K562 (cell line): Measurements from ENCODE around the gene TKTL1. TPM values are rescaled to one million over a fixed set of nuclear protein-coding genes. Genes with fewer than 3 reads are reported as not detected.
A peak's percentile ranks its signal among the peaks of the same experiment; 100 is the strongest.

Source experiments
- ARNT ChIP-seq, 2 experiments: fragments of 450-650 bp; IDR thresholded peaks; 2 replicates each; pipeline ENCODE4 v1.6.1; 2016; ENCODE audit warnings: mild to moderate bottlenecking in 1 of 2
- EP300 ChIP-seq: IDR thresholded peaks from 2 replicates; pipeline ENCODE4 v1.6.1; 2012; ENCODE audit warnings: low read length, improper control_type of control experiment
- ETV1 ChIP-seq: fragments of 450-650 bp; conservative IDR thresholded peaks from 2 replicates; pipeline ENCODE4 v1.6.1; 2016; ENCODE audit warnings: missing genetic modification characterization, control low read depth, low read depth, missing compliant biosample characterization
- HDGF ChIP-seq: fragments of 450-650 bp; IDR thresholded peaks from 2 replicates; pipeline ENCODE4 v1.6.1; 2016
- KDM4B ChIP-seq, 2 experiments: fragments of 450-650 bp in 1 of 2; sonication (generic) in 1 of 2; IDR thresholded peaks; 2 replicates each; pipeline ENCODE4 v1.6.1; 2016 to 2017; ENCODE audit warnings: borderline replicate concordance in 2 of 2, antibody characterized with exemption in 1 of 2, low read depth in 1 of 2, mild to moderate bottlenecking in 1 of 2
- MAZ ChIP-seq, 2 experiments: fragments of 450-650 bp in 1 of 2; sonication (generic) in 1 of 2; formaldehyde crosslinking; IDR thresholded peaks in 1 of 2; conservative IDR thresholded peaks in 1 of 2; 2 replicates each; pipeline versions ENCODE4 v1.4.0 to v1.5.0; 2020; ENCODE audit warnings: mild to moderate bottlenecking in 1 of 2, missing genetic modification reagents in 1 of 2
- NR1H2 ChIP-seq: sonication (generic); formaldehyde crosslinking; IDR thresholded peaks from 2 replicates; pipeline ENCODE4 v1.4.0; 2020; ENCODE audit warnings: mild to moderate bottlenecking, missing genetic modification reagents
- NRF1 ChIP-seq, 2 experiments: fragments of 450-650 bp; IDR thresholded peaks in 1 of 2; conservative IDR thresholded peaks in 1 of 2; 2 replicates each; pipeline ENCODE4 v1.6.1; 2014; ENCODE audit warnings: mild to moderate bottlenecking in 2 of 2
- RHOXF2B ChIP-seq: fragments of 250-450 bp; sonication (Bioruptor Pico); conservative IDR thresholded peaks from 2 replicates; pipeline ENCODE4 v1.5.1; 2021
- ZNF232 ChIP-seq: sonication (generic); formaldehyde crosslinking; IDR thresholded peaks from 2 replicates; pipeline ENCODE4 v1.8.0; 2022; ENCODE audit warnings: mild to moderate bottlenecking, missing genetic modification reagents
- ZNF347 ChIP-seq: fragments of 450-650 bp; formaldehyde crosslinking; IDR thresholded peaks from 2 replicates; pipeline ENCODE4 v1.4.0; 2020; ENCODE audit warnings: low read depth, mild to moderate bottlenecking, moderate library complexity
- ZNF695 ChIP-seq: fragments of 450-650 bp; formaldehyde crosslinking; IDR thresholded peaks from 2 replicates; pipeline ENCODE4 v1.4.0; 2020; ENCODE audit warnings: mild to moderate bottlenecking, moderate library complexity
- ZNF77 ChIP-seq: fragments of 250-450 bp; sonication (Bioruptor Pico); IDR thresholded peaks from 2 replicates; pipeline ENCODE4 v1.5.0; 2020
- ZNF780A ChIP-seq: fragments of 250-450 bp; sonication (Bioruptor Pico); IDR thresholded peaks from 2 replicates; pipeline ENCODE4 v1.5.0; 2021; ENCODE audit warnings: mild to moderate bottlenecking
- polyA plus RNA-seq, 8 experiments: library from polyadenylated mRNA; depleted of rRNA in 4 of 8; stranded (reverse) in 5 of 8; unstranded in 3 of 8; fragments of >200 nt; fragmentation: Nextera tagmentation in 2 of 8; fragmentation: Illumina TruSeq in 1 of 8; extraction: Ambion mirVana in 2 of 8; extraction: Trizol in 1 of 8; gene quantifications; 2 replicates each; pipeline versions ENCODE4 v1.2.1 to v1.2.3, GENCODE V29; 2011 to 2014; ENCODE audit warnings: inconsistent platforms in 1 of 8, missing spikeins in 1 of 8
- total RNA-seq, 7 experiments: library from RNA; depleted of rRNA in 6 of 7; stranded (reverse); fragments of >200 nt in 6 of 7; fragmentation: Illumina TruSeq in 2 of 7; extraction: Trizol in 2 of 7; gene quantifications; 2 replicates each; pipeline versions ENCODE4 v1.2.1 to v1.2.3, GENCODE V29; 2011 to 2021; ENCODE audit warnings: low replicate concordance in 1 of 7
- TF ChIP-seq, protein P1 (sequence below), 2 experiments: fragments of 200-800 bp in 1 of 2; sonication (Bioruptor generic) in 1 of 2; sonication (generic) in 1 of 2; formaldehyde crosslinking in 1 of 2; IDR thresholded peaks in 1 of 2; conservative IDR thresholded peaks in 1 of 2; 2 replicates each; pipeline versions ENCODE4 v1.5.0 to v1.6.1; 2016 to 2020; ENCODE audit warnings: missing compliant biosample characterization in 1 of 2, missing genetic modification characterization in 1 of 2, missing genetic modification reagents in 1 of 2
- TF ChIP-seq, protein P2 (sequence below): IDR thresholded peaks from 2 replicates; pipeline ENCODE4 v1.6.1; 2012; ENCODE audit warnings: low read depth, low read length, improper control_type of control experiment, borderline replicate concordance
- TF ChIP-seq, protein P3 (sequence below): fragments of 450-650 bp; formaldehyde crosslinking; conservative IDR thresholded peaks from 2 replicates; pipeline ENCODE4 v1.4.0; 2022; ENCODE audit warnings: mild to moderate bottlenecking, missing genetic modification characterization
- TF ChIP-seq, protein P4 (sequence below): fragments of 250-450 bp; sonication (Bioruptor Pico); IDR thresholded peaks from 2 replicates; pipeline ENCODE4 v1.8.0; 2022; ENCODE audit warnings: inconsistent platforms, mild to moderate bottlenecking, moderate library complexity, borderline replicate concordance
- TF ChIP-seq, protein P5 (sequence below): fragments of 450-650 bp; IDR thresholded peaks from 2 replicates; pipeline ENCODE4 v1.6.1; 2016; ENCODE audit warnings: borderline replicate concordance

TKTL1 gene
- total and polyA plus RNA-seq, 9 of the 15 experiments (the other 6 are each of a cell fraction or from before 2014, with no cell fraction given) = 0.18 to 0.71 (median 0.38) TPM

DNA sequence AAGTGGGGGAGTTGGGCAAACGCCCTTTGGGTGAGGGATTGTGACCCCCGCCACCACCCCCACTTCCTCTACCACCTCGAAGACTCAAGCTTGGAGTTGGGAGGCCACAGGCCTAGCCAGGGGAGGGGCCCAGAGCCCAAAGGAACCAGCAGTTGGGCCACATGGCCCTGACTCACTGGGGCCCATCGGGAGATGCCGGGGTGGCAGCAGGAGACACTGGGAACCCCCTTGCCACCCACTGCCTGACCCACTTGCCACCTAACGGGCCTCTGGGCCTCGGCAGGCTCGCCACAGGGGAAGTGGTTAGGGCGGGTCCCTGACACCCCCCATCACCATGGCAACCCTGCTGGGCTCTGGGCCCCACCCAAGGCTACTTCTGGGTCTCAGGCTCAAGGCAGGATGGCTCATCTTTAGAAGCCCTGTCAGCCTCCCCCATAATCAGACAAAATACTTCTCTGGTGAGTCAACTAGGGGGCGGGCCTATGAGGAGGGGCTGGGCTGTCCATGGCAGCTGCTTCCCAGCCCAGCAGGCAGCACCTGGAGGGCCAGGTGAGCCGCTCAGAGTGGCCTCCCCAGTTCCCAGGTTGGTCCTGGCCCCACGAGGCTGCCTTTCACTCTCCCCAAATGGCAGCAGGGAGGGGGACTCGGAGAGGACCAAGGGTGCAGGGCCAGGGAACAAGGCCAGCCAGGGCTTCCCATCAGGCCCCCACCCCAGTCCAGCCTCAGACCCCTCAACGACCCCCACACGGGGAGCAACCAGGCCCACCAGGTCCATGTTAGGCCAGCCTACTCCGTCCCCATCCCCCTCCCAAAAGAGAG is 73.2 kb downstream of the TKTL1 start (continued):
- no peak for TF ChIP-seq NR1H2 (CRISPR knock-in tag)
- no peak for TF ChIP-seq ZNF695 (CRISPR knock-in tag)
- TF ChIP-seq, protein P1, sequence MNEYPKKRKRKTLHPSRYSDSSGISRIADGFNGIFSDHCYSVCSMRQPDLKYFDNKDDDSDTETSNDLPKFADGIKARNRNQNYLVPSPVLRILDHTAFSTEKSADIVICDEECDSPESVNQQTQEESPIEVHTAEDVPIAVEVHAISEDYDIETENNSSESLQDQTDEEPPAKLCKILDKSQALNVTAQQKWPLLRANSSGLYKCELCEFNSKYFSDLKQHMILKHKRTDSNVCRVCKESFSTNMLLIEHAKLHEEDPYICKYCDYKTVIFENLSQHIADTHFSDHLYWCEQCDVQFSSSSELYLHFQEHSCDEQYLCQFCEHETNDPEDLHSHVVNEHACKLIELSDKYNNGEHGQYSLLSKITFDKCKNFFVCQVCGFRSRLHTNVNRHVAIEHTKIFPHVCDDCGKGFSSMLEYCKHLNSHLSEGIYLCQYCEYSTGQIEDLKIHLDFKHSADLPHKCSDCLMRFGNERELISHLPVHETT (CRISPR knock-in tag; conservative IDR thresholded peaks at IDR 0.05 in 1 of 2, IDR thresholded peaks at IDR 0.05 in 1 of 2) = peak in 1 of 2 experiments; percentile 53; a peak in 1 of 4 replicates
- TF ChIP-seq RHOXF2B = no peak
- TF ChIP-seq ARNT (IDR thresholded peaks at IDR 0.05) = no peak
- 0 out of 2 replicates have a peak, but pooled peaks have one; percentile 26 for TF ChIP-seq ZNF232 (CRISPR knock-in tag)
- TF ChIP-seq, protein P2, sequence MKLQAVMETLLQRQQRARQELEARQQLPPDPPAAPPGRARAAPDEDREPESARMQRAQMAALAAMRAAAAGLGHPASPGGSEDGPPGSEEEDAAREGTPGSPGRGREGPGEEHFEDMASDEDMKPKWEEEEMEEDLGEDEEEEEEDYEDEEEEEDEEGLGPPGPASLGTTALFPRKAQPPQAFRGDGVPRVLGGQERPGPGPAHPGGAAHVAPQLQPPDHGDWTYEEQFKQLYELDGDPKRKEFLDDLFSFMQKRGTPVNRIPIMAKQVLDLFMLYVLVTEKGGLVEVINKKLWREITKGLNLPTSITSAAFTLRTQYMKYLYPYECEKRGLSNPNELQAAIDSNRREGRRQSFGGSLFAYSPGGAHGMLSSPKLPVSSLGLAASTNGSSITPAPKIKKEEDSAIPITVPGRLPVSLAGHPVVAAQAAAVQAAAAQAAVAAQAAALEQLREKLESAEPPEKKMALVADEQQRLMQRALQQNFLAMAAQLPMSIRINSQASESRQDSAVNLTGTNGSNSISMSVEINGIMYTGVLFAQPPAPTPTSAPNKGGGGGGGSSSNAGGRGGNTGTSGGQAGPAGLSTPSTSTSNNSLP = no peak
- no peak for TF ChIP-seq HDGF
- TF ChIP-seq, protein P3, sequence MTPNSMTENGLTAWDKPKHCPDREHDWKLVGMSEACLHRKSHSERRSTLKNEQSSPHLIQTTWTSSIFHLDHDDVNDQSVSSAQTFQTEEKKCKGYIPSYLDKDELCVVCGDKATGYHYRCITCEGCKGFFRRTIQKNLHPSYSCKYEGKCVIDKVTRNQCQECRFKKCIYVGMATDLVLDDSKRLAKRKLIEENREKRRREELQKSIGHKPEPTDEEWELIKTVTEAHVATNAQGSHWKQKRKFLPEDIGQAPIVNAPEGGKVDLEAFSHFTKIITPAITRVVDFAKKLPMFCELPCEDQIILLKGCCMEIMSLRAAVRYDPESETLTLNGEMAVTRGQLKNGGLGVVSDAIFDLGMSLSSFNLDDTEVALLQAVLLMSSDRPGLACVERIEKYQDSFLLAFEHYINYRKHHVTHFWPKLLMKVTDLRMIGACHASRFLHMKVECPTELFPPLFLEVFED (CRISPR knock-in tag) = no peak
- 0 out of 4 replicates have a peak, but pooled peaks of 1 of the 2 experiments have one; percentile 25 for TF ChIP-seq NRF1 (conservative IDR thresholded peaks at IDR 0.05 in 1 of 2, IDR thresholded peaks at IDR 0.05 in 1 of 2)
- no peak for TF ChIP-seq ETV1
- TF ChIP-seq ZNF347 (CRISPR knock-in tag) = no peak
- peak; percentile 31 to 45; a peak in 3 of 4 replicates for TF ChIP-seq MAZ (CRISPR knock-in tag; conservative IDR thresholded peaks at IDR 0.05 in 1 of 2, IDR thresholded peaks at IDR 0.05 in 1 of 2)
- no peak for TF ChIP-seq ZNF77
- TF ChIP-seq EP300 = no peak
- TF ChIP-seq, protein P4, sequence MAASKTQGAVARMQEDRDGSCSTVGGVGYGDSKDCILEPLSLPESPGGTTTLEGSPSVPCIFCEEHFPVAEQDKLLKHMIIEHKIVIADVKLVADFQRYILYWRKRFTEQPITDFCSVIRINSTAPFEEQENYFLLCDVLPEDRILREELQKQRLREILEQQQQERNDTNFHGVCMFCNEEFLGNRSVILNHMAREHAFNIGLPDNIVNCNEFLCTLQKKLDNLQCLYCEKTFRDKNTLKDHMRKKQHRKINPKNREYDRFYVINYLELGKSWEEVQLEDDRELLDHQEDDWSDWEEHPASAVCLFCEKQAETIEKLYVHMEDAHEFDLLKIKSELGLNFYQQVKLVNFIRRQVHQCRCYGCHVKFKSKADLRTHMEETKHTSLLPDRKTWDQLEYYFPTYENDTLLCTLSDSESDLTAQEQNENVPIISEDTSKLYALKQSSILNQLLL (CRISPR knock-in tag) = no peak
- no peak for TF ChIP-seq ZNF780A (CRISPR knock-in tag)
- TF ChIP-seq, protein P5, sequence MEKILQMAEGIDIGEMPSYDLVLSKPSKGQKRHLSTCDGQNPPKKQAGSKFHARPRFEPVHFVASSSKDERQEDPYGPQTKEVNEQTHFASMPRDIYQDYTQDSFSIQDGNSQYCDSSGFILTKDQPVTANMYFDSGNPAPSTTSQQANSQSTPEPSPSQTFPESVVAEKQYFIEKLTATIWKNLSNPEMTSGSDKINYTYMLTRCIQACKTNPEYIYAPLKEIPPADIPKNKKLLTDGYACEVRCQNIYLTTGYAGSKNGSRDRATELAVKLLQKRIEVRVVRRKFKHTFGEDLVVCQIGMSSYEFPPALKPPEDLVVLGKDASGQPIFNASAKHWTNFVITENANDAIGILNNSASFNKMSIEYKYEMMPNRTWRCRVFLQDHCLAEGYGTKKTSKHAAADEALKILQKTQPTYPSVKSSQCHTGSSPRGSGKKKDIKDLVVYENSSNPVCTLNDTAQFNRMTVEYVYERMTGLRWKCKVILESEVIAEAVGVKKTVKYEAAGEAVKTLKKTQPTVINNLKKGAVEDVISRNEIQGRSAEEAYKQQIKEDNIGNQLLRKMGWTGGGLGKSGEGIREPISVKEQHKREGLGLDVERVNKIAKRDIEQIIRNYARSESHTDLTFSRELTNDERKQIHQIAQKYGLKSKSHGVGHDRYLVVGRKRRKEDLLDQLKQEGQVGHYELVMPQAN = 0 out of 2 replicates have a peak, but pooled peaks have one; percentile 13
- TF ChIP-seq KDM4B (IDR thresholded peaks at IDR 0.05; ENCODE audit: borderline replicate concordance in 2 of 2, low read depth in 1 of 2) = no peak
